ENCODE results near the gene RINL. TPM values are rescaled to one million over a fixed set of nuclear protein-coding genes. Genes with fewer than 3 reads are reported as not detected.
A peak's percentile ranks its signal among the peaks of the same experiment; 100 is the strongest.
"Not testable (repeated sequence)": the region's sequence is repeated elsewhere in the genome, so short reads cannot be mapped to it uniquely, and the experiment has no call there.

Gene RINL
- polyA plus RNA-seq, 4 donors, result 7.5 to 9.9 (median 8.9) TPM

GRCh38 chr19:38879400-38879751 lies 1.3 kb upstream of the RINL start:
- no peak for DNase-seq (ENCODE audit: low read depth in 4 of 4, low spot score in 3 of 4)

- DNase-seq (ENCODE audit: low read depth in 4 of 4, low spot score in 3 of 4), result no peak
Measured at GRCh38 chr19:38878575-38879399, 712 bp upstream of the RINL start.

GRCh38 chr19:38875656-38876395 lies 2.2 kb downstream of the RINL start:
- DNase-seq (ENCODE audit: low read depth in 4 of 4, low spot score in 3 of 4), result no peak

GRCh38 chr19:38873400-38873799 lies 4.7 kb downstream of the RINL start:
- not testable (repeated sequence) for DNase-seq (ENCODE audit: low read depth in 4 of 4, low spot score in 3 of 4)

- no peak for DNase-seq (ENCODE audit: low read depth in 4 of 4, low spot score in 3 of 4)
Measured at GRCh38 chr19:38870612-38871011, 7.5 kb downstream of the RINL start.

- peak in 1 of 4 donors; percentile 59 for DNase-seq (ENCODE audit: low read depth in 4 of 4, low spot score in 3 of 4)
Measured at GRCh38 chr19:38869836-38870607, 8.1 kb downstream of the RINL start.

- DNase-seq (ENCODE audit: low read depth in 4 of 4, low spot score in 3 of 4), result no peak
Measured at GRCh38 chr19:38869160-38869835, 8.8 kb downstream of the RINL start.

GRCh38 chr19:38868551-38868950 lies 9.5 kb downstream of the RINL start:
- DNase-seq (ENCODE audit: low read depth in 4 of 4, low spot score in 3 of 4), result no peak

- no peak for DNase-seq (ENCODE audit: low read depth in 4 of 4, low spot score in 3 of 4)
Measured at GRCh38 chr19:38867171-38867780, 10.8 kb downstream of the RINL start.

- DNase-seq (ENCODE audit: low read depth in 4 of 4, low spot score in 3 of 4), result no peak
Measured at GRCh38 chr19:38862321-38863059, 15.6 kb downstream of the RINL start.

- no peak for DNase-seq (ENCODE audit: low read depth in 4 of 4, low spot score in 3 of 4)
Measured at GRCh38 chr19:38861368-38861767, 16.7 kb downstream of the RINL start.

- DNase-seq (ENCODE audit: low read depth in 4 of 4, low spot score in 3 of 4), result not testable (repeated sequence)
Measured at GRCh38 chr19:38859631-38860204, 18.4 kb downstream of the RINL start.

GRCh38 chr19:38856813-38857212 lies 21.3 kb downstream of the RINL start:
- no peak for DNase-seq (ENCODE audit: low read depth in 4 of 4, low spot score in 3 of 4)

GRCh38 chr19:38855751-38856150 lies 22.3 kb downstream of the RINL start:
- not testable (repeated sequence) for DNase-seq (ENCODE audit: low read depth in 4 of 4, low spot score in 3 of 4)

- not testable (repeated sequence) for DNase-seq (ENCODE audit: low read depth in 4 of 4, low spot score in 3 of 4)
Measured at GRCh38 chr19:38854961-38855360, 23.1 kb downstream of the RINL start.

- DNase-seq (ENCODE audit: low read depth in 4 of 4, low spot score in 3 of 4), result no peak
Measured at GRCh38 chr19:38853214-38853613, 24.9 kb downstream of the RINL start.

- DNase-seq (ENCODE audit: low read depth in 4 of 4, low spot score in 3 of 4), result no peak
Measured at GRCh38 chr19:38852231-38853044, 25.6 kb downstream of the RINL start.

- peak in 2 of 4 donors; percentile 86 to 89 for DNase-seq (ENCODE audit: low read depth in 4 of 4, low spot score in 3 of 4)
Measured at GRCh38 chr19:38851622-38852230, 26.3 kb downstream of the RINL start.

Measured in right renal pelvis (tissue), 4 donors.